ENCODE results near the gene HPN.
A peak's percentile ranks its signal among the peaks of the same experiment; 100 is the strongest.

HPN gene

DNA sequence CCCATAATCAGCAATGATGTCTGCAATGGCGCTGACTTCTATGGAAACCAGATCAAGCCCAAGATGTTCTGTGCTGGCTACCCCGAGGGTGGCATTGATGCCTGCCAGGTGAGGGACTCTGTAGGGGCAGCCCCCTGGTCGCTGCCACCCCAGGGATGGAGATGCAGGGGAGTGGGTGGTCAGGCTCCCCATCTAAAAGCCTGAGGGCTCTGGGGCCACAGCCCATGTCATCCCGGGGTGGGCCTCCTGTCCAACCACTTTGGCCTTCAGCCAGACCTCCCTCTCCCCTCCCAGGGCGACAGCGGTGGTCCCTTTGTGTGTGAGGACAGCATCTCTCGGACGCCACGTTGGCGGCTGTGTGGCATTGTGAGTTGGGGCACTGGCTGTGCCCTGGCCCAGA lies 24.1 kb downstream of the HPN start:
- DNase-seq, result no peak

DNA sequence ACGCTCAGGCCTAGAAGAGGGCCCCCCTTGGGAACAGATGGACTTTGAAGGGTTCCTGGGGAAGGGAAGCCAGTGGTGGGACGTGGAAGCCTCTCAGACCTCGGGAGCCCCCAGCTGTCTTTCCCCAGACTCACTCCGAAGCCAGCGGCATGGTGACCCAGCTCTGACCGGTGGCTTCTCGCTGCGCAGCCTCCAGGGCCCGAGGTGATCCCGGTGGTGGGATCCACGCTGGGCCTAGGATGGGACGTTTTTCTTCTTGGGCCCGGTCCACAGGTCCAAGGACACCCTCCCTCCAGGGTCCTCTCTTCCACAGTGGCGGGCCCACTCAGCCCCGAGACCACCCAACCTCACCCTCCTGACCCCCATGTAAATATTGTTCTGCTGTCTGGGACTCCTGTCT lies 24.6 kb downstream of the HPN start:
- DNase-seq, result no peak

GRCh38 chr19:35066691-35067563 lies 25.4 kb downstream of the HPN start:
- peak; percentile 81 for DNase-seq

DNA sequence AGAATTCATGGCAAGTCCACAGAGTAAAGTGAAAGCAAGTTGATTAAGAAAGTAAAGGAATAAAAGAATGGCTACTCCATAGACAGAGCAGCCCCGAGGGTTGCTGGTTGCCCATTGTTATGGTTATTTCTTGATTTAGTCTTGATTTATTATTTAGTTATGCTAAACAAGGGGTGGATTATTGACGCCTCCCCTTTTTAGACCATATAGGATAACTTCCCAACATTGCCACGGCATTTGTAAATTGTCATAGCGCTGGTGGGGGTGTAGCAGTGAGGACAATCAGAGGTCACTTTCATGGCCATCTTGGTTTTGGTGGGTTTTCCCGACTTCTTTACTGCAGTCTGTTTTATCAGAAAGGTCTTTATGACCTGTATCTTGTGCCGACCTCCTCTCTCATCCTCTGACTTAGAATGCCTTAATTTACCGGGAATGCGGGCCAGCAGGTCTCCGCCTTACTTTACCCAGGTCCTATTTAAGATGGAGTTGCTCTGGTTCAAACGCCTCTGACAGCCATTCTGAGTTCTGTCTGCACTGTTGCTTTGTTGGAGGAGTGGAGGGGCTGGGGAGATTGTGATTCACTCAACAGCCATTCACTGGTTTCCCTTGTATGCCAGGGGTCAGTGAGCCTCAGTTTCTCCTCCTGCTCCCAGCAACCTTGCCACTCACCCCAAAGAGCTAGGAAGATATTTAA lies 27.6 kb downstream of the HPN start:
- DNase-seq, result no peak

- no peak for DNase-seq
Observed at GRCh38 chr19:35069696-35070095, 28.2 kb downstream of the HPN start.

GRCh38 chr19:35070471-35070870 lies 28.9 kb downstream of the HPN start:
- no peak for DNase-seq

DNA sequence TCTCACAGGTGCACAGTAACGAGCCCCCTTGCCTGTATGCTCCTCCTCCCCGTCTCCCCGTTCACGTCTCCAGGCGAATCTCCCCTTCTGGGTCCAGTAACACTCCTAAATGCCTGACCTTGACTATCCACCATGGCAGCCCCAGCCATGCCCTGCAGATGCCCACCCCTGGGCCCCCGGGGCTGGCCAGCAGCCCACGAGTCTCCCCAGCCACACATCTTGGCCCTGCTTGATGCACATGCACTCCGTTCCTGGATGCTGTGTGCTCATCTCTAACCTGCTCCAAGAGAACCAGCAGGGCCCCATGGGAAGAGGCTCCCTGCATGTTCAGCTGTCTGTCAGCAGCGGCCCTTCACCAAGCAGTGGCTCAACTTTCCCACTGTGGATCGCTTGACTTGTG lies 32.0 kb downstream of the HPN start:
- DNase-seq, result no peak

DNA sequence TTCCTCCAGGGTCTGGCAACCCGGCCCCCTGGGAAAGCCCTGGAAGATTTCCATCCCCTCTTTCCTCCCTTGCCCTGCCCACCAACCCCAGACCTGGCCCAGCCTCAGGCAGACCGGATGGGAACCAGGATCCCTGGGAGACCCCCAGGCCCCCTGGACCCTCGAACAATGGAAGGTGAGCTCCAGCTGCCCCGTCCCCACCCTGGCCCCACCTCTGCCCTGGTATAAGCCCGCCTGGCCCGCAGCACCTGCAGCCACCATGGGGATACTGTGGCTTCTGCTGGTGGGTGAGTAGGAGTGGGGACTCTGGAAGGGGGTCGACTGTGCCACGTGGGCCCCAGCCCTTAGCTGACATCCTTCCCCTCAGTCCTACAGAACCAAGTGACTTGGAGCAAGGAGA lies 32.4 kb downstream of the HPN start:
- DNase-seq, result no peak

- DNase-seq, result no peak
Observed at GRCh38 chr19:35074426-35075201, 33.1 kb downstream of the HPN start.

DNA sequence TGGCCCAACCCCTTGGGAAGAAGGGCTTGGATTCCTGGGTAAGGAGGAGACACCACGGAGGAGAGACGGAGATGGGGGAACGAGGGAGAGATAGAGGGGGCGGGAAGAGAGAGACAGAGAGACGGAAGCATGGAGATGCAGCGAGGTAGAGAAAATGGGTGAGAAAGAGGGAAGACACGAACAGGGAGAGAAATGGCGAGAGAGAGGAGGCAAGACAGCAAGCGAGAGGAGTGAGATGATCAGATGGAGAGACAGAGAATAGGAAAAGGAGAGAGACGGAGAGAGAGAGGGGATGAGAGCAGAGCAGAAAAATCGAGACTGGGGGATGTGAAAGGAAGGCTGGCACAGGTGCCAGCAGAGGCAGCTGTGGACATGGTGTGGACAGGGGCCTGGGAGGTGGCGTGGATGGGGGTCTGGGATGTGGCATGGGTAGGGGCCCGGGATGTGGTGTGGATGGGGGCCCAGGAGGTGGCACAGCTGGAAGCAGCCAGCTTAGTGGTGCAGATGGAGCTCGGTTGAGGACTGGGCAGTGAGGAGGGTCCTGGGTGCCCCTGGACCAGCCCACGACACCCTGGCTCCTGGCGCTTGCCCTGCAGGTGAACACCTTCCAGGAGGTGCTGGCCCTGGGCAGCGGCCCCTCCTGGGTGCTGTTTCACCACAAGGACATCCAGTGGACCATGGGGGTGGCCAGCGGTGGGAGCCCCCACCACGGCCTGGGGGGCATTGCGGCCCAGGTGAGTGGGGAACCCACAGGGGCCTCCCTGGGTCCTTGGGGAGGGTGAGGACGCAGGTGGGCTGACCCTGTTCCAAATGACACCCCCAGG lies 33.9 kb downstream of the HPN start:
- DNase-seq, result no peak

DNA sequence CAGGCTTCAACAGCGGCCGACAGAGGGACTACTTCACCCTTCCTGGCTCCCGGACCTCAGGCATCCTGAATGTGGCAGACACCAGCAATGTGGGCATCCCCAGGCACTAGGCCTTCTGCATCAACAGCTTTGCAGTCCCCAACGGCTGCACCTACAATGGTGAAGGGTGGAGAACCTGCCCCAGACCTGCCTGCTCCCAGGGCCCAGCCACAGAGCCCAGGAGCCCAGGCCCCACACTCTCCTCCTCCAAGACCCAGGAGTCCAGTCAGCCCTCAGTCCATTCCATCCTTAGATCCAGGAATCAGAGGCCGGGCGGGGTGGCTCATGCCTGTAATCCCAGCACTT lies 34.5 kb downstream of the HPN start:
- DNase-seq, result no peak

- DNase-seq, result no peak
Observed at GRCh38 chr19:35076657-35077056, 35.1 kb downstream of the HPN start.

GRCh38 chr19:35077411-35078223 lies 36.1 kb downstream of the HPN start:
- DNase-seq, result no peak

GRCh38 chr19:35079826-35080225 lies 38.3 kb downstream of the HPN start:
- DNase-seq, result no peak

DNA sequence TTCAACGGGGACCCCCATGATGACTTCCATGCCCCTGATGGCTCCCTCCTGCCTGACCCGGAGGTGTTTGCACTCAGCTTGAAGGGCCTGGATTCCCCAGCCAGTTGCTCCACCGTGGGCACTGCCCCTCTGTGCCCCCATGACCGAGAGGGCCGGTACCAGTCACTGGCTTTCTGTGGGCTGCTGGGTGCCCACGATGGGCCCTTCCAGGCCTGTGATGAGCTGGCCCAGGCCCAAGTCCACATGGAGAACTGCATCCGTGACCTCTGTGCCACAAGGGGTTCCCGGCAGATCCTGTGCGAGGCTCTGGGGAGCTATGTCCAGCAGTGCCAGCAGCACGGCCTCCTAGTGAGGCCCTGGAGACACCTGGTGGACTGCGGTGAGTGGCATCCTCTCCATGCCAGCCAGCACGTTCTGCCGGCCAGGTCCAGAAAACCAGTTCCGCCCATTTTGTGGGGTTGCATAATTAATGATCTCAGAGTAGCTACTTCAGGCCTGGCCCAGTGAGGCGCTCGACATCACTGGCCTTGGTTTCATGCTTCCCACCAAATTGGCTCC lies 39.2 kb downstream of the HPN start:
- DNase-seq, result no peak

GRCh38 chr19:35081201-35081600 lies 39.7 kb downstream of the HPN start:
- no peak for DNase-seq

GRCh38 chr19:35083691-35084508 lies 42.4 kb downstream of the HPN start:
- DNase-seq, result no peak

GRCh38 chr19:35084509-35084762 lies 42.9 kb downstream of the HPN start:
- no peak for DNase-seq

DNA sequence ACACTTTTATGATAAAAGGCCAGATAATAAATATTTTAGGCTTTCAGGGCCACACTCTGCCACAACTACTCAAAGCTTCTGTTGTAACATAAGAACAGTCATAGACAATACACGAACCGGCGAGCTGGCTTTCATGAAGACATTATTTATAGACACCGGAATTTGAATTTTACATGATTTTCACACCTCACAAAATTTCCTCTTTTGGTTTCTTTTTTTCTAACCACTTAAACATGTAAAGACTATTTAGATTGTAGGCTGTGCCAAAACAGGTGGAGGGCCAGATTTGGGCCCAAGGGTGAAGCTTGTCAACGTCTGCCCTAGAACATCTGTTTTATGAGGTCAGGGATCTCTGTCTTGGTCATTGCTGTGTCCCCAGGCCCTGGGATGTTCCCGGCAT lies 44.4 kb downstream of the HPN start:
- DNase-seq, result no peak

GRCh38 chr19:35086455-35086854 lies 44.9 kb downstream of the HPN start:
- DNase-seq, result no peak

DNA sequence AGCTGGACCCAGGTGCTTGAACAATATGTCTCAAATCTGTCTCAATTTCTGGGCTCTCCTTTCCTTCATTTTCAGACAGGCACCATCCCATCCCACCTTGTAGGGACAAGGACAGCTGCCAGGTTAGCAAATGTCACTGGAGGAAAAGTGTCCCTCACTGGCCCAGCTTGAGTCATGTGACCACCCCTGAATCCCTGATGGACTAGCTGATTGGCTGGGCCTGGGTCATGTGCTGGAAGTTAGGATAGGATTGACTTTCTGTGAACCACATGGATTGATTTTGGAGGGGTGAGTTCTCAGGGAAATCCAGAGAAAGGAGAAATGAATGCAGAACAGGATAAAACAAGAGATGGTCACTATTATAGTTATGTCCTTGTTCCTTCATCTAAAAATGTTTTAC lies 45.9 kb downstream of the HPN start:
- no peak for DNase-seq

Measured in activated CD4-positive, alpha-beta T cell treated with anti-CD3 and anti-CD28 coated beads for 1 hour (primary cell).